T-helper 2 cell treated with Interferon-gamma antibody and Interleukin-4, amounts not matched to agents 5 μg/mL and 100 μg/mL, for 36 hours (primary cell): Measurements from ENCODE around the gene GNPNAT1.
"Not testable (repeated sequence)": the region's sequence is repeated elsewhere in the genome, so short reads cannot be mapped to it uniquely, and the experiment has no call there.

Experiments
- DNase-seq: peaks from one replicate; pipeline ENCODE4 v3.0.0; 2021; ENCODE audit warnings: low spot score
- H3K27ac Mint-ChIP-seq: one replicate; pipeline ENCODE4 v1.8.0; 2021; ENCODE audit warnings: mild to moderate bottlenecking, mixed read lengths
- H3K27me3 Mint-ChIP-seq: one replicate; pipeline ENCODE4 v1.8.0; 2021; ENCODE audit warnings: low read depth, mixed read lengths
- H3K36me3 Mint-ChIP-seq: one replicate; pipeline ENCODE4 v1.8.0; 2021; ENCODE audit warnings: low read depth, mixed read lengths
- H3K4me1 Mint-ChIP-seq: one replicate; pipeline ENCODE4 v1.8.0; 2021; ENCODE audit warnings: low read depth, mixed read lengths
- H3K4me3 Mint-ChIP-seq: one replicate; pipeline ENCODE4 v1.8.0; 2022; ENCODE audit warnings: mild to moderate bottlenecking, moderate library complexity, mixed read lengths
- H3K9me3 Mint-ChIP-seq: one replicate; pipeline ENCODE4 v1.8.0; 2021; ENCODE audit warnings: mixed read lengths

GNPNAT1 gene

GRCh38 chr14:52729925-52730708, 61.3 kb downstream of the GNPNAT1 start, which contains the start of gene STYX:
STYX (plus strand) TSS chr14:52730166; CDS start chr14:52730475, 309 bp downstream.
- Mint-ChIP-seq H3K4me1 (peaks cover 28% of the 10 kb centered on the region), H3K36me3 (peaks cover 43% of the 10 kb centered on the region), H3K4me3 (peak within 1 kb of the TSS; percentile 96)

GRCh38 chr14:52729585-52729924, 61.9 kb downstream of the GNPNAT1 start:
- Mint-ChIP-seq H3K27me3 (no peaks in the 10 kb centered on the region), H3K27ac (peak overlapping the region; percentile 86), H3K9me3 (no peaks in the 10 kb centered on the region), H3K36me3 (peaks cover 47% of the 10 kb centered on the region), H3K4me3 (peak overlapping the region; percentile 96), H3K4me1 (peaks cover 28% of the 10 kb centered on the region)
- DNase-seq, result no peak

More at GRCh38 chr14:52729925-52730708, 61.3 kb downstream of the GNPNAT1 start, which contains the start of gene STYX:
- H3K27ac Mint-ChIP-seq, result peak within 1 kb of the TSS; percentile 86
- H3K9me3 Mint-ChIP-seq, result no peaks in the 10 kb centered on the region
- peak; percentile 98 for DNase-seq
- no peaks in the 10 kb centered on the region for H3K27me3 Mint-ChIP-seq

- not testable (repeated sequence) for H3K9me3 Mint-ChIP-seq, H3K4me3 Mint-ChIP-seq, DNase-seq, H3K27me3 Mint-ChIP-seq, H3K27ac Mint-ChIP-seq
- Mint-ChIP-seq H3K4me1 (peaks cover 24% of the 10 kb centered on the region), H3K36me3 (peaks cover 47% of the 10 kb centered on the region)
Observed at GRCh38 chr14:52729035-52729434, 62.4 kb downstream of the GNPNAT1 start.

- not testable (repeated sequence) for H3K4me3 Mint-ChIP-seq, H3K27ac Mint-ChIP-seq, H3K27me3 Mint-ChIP-seq, DNase-seq, H3K9me3 Mint-ChIP-seq
- Mint-ChIP-seq H3K36me3 (peaks cover 46% of the 10 kb centered on the region), H3K4me1 (peaks cover 21% of the 10 kb centered on the region)
Observed at GRCh38 chr14:52727509-52727908, 63.9 kb downstream of the GNPNAT1 start.
